Stimulated activated CD4-positive, alpha-beta T cell treated with anti-CD3 and anti-CD28 coated beads, TNF-alpha, amount 100 ng/mL, for 48 hours (primary cell): ENCODE results near the gene VCAN.

ENCODE experiments used
- DNase-seq, 3 donors: peaks; one replicate each; pipeline ENCODE4 v3.0.0-alpha.2; 2020; ENCODE audit warnings: low read depth in 3 of 3

Gene VCAN

DNA sequence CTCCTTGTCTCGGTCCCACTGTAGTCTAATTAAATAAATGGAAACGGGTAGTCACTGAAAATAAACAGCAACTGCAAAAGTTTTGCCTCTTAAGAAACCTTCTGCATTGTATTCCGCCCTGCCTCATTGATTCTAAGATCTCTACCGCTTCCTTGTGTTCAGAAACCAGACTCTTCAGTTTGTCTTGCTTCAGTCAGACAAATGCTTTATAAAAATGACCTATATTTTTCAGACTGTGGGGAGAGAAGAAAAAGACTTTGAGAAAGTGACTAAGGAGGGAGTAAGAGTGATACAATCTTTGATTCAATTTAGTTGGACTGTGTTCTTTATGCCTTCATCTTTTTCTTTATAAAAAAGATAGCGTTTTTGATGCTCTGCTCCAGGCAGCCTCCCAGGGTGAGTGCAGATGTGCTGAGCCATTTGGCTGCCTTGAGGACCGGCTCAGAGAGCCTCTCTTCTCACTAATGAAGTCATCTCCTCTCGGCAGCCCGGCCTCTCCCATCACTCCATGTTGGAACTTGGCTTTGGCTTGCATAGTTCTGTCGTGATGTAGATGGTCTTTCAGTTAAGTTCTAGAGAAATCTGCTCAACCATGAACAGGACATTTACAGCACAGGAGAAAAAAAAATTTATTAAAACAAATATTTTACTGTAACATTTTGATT lies 4.0 kb upstream of the VCAN start:
- no peak for DNase-seq

DNA sequence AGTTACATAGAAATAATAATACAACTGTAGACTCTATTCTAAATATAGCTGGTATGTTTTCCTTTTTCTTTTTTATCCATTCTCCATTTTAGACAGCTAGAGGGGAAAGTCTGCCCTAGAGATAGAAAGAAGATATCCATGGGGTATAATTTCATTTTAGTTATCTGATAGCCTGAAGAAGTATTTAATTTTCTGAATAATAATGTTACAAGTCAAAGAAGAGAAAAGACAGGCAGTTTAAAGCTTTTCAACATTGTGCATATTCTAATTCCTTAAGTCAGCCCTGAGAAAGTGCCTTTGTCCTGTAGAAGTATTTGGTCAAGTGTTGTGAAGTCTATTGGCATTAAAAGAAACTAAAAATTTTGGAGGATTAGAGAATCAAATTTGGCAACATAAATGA lies 2.5 kb upstream of the VCAN start:
- DNase-seq, result no peak

DNA sequence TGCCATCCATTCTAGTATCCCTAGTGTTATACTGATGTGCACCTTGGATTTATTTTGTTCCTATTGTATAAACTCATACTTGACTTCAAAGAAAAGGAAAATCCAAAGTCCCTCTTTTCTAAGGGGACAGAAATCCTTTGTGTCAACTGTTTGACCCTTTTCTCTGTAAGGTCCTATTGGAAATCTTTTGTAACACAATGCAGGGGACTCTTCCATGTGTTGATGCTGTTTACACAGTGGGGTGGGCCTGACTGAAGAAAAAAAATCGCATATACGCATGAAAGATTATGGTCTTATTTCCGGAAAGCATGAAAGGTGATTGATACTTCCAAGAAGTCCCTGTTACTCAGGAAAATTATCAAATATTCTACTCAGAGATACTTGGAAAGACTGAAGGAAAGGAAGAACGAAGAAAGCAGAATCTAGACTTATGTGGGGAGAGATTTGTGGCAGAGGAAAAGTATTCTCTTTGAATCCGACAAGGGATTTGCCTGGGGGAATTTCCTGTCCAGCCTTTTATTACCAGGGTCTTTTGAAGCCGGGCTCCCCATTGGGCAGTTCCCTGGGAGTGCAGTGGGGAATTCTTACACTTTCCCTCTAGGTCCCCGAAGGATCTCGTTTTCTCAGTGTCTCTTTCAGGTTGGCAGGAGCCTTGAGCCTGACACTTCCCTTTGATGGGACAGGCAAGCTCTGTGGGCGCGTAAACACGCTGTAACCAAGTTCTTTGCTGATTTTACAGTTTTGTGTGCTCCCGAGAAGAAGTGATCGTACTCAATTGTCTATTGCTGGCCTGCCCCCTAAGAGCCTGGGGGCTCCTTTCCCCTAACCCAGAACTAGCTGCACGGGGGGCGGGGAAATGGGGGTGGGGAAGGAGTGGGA lies 779 bp upstream of the VCAN start:
- DNase-seq, result no peak

DNA sequence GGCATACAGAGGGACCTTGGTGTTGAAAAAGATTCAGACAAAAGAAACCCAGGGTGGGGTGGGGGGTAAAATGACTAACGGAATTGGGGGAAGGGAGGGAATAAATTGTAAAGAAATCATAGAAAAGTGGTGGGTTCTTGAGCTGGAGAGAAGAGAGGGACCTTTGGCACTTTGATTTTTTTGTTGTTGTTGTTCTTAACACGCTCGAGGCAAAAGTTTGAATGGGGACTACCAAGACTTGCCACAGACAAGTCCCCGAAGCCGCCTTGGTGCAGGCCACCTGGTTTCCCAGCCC lies 616 bp downstream of the VCAN start:
- no peak for DNase-seq

DNA sequence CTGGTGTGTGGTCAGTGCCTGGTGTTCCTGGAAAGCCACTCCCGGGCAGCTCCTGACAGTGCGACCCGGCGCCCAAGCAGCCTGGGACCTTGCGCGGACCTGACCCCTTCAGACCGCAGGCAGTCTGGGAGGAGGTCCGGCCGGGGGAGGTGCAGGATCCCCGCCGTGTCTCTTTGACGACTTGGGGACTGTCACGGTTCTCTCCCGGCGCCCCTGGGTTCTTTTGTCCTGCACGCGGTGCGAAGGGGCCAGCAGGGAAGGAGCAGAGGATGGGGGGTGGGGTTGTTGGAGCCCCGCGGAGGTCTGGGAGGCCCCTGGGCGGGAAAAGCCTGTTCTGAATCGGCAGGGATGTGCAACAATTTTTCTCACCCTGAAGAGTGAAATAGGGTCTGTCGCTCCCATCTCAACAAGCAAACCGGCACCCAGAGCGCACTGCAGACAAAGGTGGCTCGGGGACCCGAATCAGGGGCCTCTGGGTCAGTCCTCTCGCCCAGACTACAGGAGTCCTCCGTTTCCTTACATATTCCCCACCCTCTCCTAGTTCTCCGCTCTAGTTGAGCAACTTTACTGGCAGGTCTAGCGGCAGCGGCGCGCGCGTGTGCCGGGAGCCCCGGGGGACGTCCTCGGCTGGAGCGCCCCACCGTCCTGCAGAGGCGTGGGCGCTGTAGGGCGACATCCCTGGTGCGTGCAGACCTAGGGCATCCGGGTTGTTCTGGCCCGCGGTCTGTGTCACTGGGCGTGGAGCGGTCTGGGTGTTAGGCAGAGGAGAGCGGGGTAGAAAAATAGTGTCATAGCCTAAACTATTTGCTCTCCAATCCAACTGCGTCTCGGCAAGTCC lies 1.2 kb downstream of the VCAN start:
- peak in 1 of 3 donors; percentile 6 for DNase-seq

DNA sequence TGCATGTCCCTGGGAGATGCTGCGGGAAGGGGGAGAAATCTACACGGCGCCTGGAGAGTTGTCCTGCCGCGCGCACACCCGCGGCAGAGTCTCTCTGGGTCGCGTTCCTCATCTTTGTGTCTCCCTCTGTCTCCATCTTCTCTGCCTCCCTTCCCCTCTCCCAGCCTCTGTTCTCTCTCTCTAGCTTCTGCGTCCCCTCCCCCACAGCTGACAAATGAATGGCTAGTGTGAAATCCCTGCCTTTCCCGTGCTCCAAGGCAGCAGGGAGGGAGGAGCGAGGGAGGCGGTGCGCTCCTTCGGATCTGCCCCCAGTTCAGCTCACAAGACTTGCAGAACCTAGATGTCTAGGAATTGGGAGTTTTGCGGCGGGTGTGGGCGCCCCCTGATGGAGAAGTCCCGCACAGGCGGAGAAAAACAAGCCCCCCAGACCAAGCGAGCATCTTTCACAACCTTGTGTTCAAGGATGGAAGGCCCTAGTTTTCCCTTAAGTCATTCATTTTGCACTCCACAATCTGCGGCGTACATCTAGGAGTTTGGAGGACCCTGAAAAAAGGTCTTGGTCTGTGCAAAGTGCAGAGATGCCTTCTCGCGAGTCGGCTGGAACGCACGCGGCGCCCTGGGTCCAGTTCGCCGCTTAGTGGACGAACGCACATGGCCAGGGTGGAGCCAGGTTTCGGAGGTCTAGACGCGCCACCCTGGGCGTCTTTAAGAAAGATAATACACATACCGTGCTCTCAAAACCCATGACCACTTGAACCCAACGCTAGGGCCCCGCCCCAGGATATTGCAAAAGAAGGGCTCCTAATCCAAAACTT lies 2.0 kb downstream of the VCAN start:
- DNase-seq, result peak in 2 of 3 donors; percentile 38 to 43

DNA sequence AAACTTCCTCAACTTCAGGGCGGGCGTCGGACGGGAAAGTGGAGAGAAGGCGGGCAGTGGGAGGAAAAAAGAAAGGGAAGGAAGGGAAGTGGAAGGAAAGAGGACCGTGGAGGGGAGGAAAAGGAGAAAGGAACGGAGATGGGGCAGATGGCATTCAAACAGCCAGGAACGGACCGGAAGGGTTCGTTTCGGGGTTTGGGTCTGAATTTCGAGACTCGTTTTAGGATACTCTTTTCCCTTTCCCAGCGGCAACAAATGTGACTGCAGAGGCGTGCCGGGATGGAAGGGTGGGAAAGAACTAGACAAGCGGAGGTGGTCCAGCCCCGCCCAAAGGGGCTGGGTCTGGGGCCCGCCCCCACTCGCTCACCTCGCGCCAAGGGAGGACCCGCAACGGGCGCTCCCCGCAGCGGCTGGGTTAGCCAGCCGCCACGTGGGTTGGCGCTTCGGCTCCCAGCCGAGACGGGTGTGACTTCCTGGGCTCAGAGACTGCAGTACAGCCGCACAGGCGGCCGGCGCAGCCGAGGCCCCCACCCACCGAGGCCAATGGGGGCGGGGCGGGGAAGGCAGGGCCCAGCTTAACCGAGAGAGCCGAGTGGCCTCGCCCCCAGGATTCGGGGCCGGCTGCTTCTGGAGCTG lies 2.7 kb downstream of the VCAN start:
- peak in 1 of 3 donors; percentile 15 for DNase-seq

DNA sequence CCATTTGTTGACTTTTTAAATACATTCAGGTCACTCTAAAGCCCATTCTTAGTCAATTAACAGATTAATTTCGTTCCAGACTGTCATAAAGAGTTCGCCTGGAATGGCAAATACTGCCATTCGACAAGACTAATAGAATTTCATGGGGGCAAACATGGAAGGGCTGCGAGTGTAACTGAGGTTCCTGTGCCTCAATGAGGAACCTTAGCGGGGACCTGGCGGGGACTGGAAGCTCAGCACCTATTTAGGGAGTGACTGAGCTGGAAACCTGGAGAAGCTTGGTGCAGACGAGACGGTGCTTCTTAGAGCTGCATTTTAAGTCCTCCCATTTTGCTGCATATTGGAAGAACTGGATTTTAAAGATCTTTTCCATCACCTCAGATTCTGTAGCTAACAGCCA lies 3.4 kb downstream of the VCAN start:
- DNase-seq, result no peak

DNA sequence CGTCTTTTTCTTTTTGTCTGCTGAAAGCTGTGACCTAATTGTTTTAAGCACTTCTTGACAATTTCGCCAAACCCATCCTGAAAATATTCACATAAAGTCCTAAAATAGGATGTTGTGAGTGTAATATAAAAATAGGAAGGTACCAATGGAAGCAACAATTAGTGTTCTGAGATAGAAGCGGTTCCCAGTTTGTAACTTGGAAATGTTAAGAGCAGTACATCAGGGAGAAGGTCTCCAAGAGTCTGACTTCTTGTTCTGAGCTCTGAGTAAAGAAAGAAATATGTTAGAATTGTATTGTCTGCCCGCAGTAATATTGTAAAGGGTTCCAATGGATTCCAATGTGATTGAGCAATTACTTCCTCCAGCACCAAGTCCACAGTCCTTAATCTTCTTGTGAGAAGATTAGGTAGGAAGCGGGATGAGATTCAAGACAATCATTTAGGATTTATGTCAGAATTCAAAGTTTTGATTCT lies 3.9 kb downstream of the VCAN start:
- no peak for DNase-seq

DNA sequence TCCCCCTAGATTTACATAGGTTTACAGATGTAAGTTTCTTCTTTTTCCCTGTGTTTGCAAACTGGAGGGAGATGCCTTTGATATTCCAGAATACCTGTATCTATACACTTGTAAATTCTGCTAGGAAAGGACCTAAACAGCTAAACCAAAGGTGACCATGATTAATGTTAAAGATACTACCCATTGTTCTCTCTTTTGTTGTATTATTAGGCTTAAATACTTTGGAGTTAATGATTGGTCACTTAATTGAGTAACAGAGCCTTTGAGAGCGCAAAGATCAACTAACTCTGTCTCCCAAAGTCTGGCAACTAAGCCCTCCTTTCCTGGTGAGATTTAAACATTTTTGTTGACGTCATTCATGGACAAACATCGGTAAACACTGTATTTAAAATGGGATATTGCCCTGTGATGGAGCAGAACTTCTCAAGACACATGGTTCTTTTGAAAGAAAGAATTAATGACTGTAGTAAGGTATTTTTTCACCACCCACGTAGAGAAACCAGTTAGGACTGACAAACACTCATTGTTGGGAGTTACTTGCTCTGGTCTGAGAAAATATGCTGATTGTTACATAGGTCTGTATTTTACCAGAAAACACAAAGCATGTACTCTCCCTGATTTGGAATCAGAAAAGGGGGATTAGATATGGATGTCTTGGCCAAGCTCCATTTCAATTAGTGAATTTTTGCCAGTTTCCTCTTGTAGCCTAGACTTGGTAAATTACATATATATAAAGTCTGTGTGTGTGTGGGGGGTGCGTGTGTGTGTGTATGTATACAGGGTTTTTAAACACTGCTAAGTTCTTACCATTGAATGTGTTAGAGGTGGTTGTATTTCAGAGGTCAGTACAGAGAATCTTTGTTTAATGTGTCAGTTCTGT lies 4.6 kb downstream of the VCAN start:
- no peak for DNase-seq

DNA sequence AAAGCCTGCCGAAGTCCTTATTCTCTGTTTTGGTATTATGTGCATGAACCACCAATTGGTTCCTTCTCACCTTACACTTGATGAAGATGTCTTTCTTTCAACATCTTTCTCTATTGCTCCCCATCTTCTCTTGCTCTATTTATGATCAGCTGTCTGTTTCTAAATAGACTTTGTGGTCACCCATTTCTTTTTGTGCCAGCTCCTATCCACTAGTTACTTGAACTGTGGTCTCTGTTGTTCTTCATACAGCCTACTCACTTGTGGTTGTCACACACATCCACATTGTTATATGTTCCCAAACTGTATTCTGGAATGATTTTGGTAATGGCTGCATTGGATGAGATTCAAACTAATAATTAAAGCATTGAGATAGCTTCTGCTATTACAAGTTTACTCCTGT lies 11.4 kb downstream of the VCAN start:
- no peak for DNase-seq

DNA sequence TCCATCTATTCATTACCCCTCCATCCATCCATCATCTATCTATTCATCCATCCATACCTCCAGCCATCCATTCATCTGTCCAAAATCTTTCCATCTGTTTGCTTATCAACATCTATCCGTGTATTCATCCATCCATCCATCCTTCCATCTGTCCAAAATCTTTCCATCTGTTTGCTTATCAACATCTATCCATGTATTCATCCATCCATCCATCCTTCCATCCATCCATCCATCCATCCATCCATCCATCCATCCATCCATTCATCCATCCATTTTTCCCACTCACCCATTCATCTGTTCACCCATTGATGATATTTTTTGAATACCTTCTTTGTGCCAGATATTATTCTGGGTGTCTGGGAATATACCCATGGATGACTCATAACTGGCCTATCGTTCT lies 12.8 kb downstream of the VCAN start:
- DNase-seq, result no peak

DNA sequence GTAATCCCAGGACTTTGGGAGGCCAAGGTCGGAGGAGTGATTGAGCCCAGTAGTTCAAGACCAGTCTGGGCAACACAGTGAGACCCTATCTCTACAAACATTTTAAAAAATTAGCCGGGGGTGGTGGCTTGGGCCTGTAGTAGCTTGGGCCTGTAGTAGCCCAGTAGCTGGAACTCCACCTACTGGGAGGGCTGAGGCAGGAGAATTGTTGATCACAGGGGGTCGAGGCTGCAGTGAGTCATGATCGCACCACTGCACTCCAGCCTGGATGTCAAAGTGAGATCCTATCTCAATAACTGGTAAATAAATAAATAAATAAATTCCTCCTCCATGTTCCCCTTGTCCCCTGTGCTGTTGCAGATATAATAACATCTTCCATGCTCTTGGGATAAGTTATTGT lies 14.3 kb downstream of the VCAN start:
- DNase-seq, result no peak

DNA sequence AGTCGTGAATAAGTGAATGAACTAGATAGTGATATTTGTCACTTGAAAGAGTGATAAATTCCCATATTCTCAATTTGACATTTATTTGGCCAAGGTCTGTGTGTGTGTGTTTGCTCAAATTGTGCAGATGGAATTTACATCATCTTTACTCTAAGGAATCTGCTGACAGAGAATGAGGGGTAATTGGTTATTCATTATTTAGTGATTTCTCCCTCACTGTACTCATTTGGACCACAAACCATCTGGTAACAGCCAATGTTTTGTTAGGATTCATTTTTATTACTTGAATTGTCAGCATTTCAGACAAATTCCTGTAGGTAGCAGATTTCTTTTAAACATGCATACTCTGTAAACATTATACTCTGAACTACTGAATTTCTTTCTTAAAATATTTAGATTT lies 15.6 kb downstream of the VCAN start:
- DNase-seq, result no peak

DNA sequence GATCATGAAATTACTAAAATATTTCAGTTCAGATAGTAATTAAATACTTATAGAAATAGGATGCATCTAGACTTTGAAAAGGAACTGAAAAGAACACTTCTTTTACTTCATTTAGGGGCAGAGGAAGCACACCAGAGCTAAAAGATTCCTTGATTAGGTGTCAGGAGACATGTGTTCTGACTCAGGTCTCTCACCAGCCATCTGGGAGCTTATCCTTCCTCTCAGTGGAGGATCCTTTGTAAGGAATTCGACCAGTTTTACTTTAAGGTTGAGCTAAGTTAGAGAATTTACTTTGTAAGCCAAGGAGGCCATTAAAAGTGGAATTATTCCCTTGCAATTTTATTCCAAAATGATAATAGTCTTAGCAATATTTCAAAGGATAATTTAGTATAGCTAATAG lies 16.7 kb downstream of the VCAN start:
- DNase-seq, result no peak

DNA sequence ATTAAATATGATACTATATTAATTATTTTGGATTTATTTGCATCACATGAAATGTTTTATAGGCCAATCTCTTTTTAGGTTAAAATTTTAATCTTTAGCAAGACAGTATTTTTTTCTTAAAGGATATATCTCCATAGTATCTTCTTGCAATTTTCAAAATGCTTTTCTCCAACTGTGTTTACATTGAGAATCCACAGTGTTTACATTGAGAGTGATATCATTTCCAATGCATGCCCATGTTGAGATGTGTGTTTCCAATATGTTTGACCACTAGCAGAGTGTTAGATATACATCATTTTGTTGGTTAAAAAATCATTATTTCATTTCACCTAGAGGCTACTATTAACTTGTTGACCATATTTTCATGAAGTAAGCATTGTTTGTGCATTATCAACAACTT lies 17.3 kb downstream of the VCAN start:
- DNase-seq, result no peak

DNA sequence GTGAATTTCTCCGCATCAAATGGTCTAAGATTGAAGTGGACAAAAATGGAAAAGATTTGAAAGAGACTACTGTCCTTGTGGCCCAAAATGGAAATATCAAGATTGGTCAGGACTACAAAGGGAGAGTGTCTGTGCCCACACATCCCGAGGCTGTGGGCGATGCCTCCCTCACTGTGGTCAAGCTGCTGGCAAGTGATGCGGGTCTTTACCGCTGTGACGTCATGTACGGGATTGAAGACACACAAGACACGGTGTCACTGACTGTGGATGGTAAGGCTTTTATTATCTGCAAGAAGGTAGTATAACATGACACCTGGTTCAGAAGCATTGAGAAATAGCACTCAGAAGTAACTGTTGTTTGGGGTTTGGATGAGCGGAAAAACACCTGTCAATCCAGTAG lies 18.7 kb downstream of the VCAN start:
- no peak for DNase-seq

DNA sequence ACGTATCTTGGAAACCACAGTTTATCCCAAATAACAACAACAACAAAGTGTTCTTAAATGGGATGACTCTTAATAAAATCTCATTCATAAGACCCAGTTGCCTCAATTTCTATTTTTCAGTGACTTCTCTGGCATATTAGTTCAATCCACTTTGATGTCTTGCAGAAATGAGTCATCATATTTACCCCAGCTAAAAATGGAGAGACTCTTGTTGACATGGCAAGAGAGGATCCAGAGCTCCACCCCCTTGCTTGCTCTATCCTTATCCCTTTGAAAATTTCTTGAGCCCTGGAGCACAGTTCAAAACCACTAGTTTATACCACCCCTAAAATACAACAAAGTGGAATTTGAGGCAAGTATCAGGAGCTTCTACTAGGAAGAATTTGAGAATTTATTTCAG lies 20.8 kb downstream of the VCAN start:
- DNase-seq, result no peak

DNA sequence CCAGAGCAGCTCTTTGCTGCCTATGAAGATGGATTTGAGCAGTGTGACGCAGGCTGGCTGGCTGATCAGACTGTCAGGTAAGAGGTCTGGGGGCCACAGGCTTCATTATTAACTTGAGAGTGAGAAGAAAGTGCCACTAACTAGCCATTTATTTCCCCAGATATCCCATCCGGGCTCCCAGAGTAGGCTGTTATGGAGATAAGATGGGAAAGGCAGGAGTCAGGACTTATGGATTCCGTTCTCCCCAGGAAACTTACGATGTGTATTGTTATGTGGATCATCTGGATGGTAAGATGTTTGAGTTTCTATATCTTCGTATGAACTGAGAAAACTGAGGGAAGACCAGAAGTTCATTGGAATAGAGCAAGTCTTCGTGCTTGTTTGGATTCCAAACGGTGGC lies 22.1 kb downstream of the VCAN start:
- DNase-seq, result no peak

DNA sequence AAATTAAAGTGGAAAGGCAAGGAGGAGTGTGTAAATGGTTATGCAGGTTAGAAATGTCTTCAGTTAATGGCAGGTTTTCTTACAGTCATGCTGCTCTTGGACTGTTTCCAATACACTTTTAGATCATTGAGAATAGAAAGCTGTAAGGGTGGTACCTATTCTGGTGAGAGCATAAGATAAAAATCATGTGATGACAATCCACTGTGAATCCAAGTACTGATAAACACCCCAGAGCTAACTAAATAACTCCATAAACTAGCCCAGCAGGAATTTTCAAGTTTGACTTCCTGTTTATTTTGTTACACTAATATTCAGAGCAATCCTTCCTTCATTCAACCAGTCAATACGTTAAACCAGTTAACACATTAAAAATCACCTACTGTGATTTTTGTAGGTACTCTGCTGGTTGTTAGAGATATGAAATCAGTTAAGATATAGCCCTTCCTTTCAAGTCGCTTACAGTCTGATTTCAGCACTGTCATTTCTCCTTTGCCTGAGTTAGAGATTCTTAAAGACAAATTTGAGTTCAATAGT lies 22.6 kb downstream of the VCAN start:
- no peak for DNase-seq
